Lung (tissue), 12 donors: ENCODE results near the gene FHL2. TPM values are rescaled to one million over a fixed set of nuclear protein-coding genes. Genes with fewer than 3 reads are reported as not detected.

Source experiments
- ATAC-seq: fragments of 200-7000 bp; cut with Tn5 transposase; one replicate; pipeline ENCODE4 v1.9.1; 2020; ENCODE audit warnings: moderate number of reproducible peaks; ENCODE audit not compliant: insufficient read depth, low FRiP score
- DNase-seq, 3 donors: peaks; one replicate each; pipeline ENCODE4 v3.0.0-alpha.2; 2013 to 2017
- H3K27ac ChIP-seq, 2 donors: one replicate each; pipeline ENCODE4 v1.5.1; 2013; ENCODE audit warnings: mild to moderate bottlenecking in 2 of 2, moderate library complexity in 2 of 2, control low read depth in 1 of 2, inconsistent platforms in 1 of 2, low read depth in 1 of 2, low read length in 1 of 2
- H3K27me3 ChIP-seq, 3 donors: one replicate each; pipeline ENCODE4 v1.5.1; 2013; ENCODE audit warnings: low read length in 2 of 3; ENCODE audit not compliant: control insufficient read depth in 3 of 3, insufficient read depth in 3 of 3
- H3K36me3 ChIP-seq, 4 donors: one replicate each; pipeline ENCODE4 v1.5.1; 2013; ENCODE audit warnings: low read length in 4 of 4, mild to moderate bottlenecking in 1 of 4, moderate library complexity in 1 of 4; ENCODE audit not compliant: control insufficient read depth in 4 of 4, insufficient read depth in 4 of 4
- H3K4me1 ChIP-seq, 5 donors: one replicate each; pipeline ENCODE4 v1.5.1; 2013; ENCODE audit warnings: low read length in 5 of 5, mild to moderate bottlenecking in 2 of 5, moderate library complexity in 1 of 5; ENCODE audit not compliant: control insufficient read depth in 5 of 5, insufficient read depth in 5 of 5
- H3K4me3 ChIP-seq: one replicate; pipeline ENCODE4 v1.5.1; 2013; ENCODE audit warnings: mild to moderate bottlenecking, control low read depth, moderate library complexity
- H3K9ac ChIP-seq, 2 donors: one replicate each; pipeline ENCODE4 v1.5.1; 2013; ENCODE audit warnings: low read length in 2 of 2, control low read depth in 1 of 2; ENCODE audit not compliant: insufficient read depth in 1 of 2
- H3K9me3 ChIP-seq, 4 donors: one replicate each; pipeline ENCODE4 v1.5.1; 2013; ENCODE audit warnings: low read length in 3 of 4, mild to moderate bottlenecking in 1 of 4, moderate library complexity in 1 of 4; ENCODE audit not compliant: control insufficient read depth in 4 of 4, insufficient read depth in 3 of 4
- WGBS, 2 donors: extraction: QIAGEN DNeasy Blood & Tissue Kit; methylation state at CpG; one replicate each; pipeline ENCODE4 v1.1.7; 2013; 5-methylcytosine and 5-hydroxymethylcytosine counted together
- polyA plus RNA-seq, 2 donors: library from polyadenylated mRNA; stranded (reverse); fragments of 200-250 nt; gene quantifications; one replicate each; pipeline ENCODE4 v1.2.1, GENCODE V29; 2013
- total RNA-seq, 2 donors: library from RNA; depleted of rRNA in 1 of 2; stranded (reverse); fragments of >200 nt in 1 of 2; gene quantifications; one replicate each; pipeline ENCODE4 v1.2.1, GENCODE V29; 2014 to 2021
- TF ChIP-seq, protein P1 (sequence below): IDR thresholded peaks from 2 replicates; pipeline ENCODE4 v1.5.1; 2012; ENCODE audit warnings: mild to moderate bottlenecking; ENCODE audit errors: control extremely low read depth, extremely low read depth
- donor health status: control.
- donor health status: control.
- donor health status: Bipolar disorder and iron deficiency.
- donor health status: healthy.
- donor health status: DM: yes; HTN: yes; CAD: no.

Gene FHL2
- total and polyA plus RNA-seq, 4 donors, result 6.6 to 12.8 (median 8.7) TPM

- no peaks in the 10 kb centered on the region for H3K9me3 ChIP-seq
- no peak overlapping the region for H3K4me3 ChIP-seq
- H3K9ac ChIP-seq, result no peak overlapping the region
- H3K27ac ChIP-seq, result peak overlapping the region in 1 of 2 donors; percentile 90
- DNase-seq (no peak), ATAC-seq (peak; percentile 60)
- 58 to 81% methylated on average over 6 of the region's 6 CpGs for WGBS, 2 donors
- TF ChIP-seq, protein P1, sequence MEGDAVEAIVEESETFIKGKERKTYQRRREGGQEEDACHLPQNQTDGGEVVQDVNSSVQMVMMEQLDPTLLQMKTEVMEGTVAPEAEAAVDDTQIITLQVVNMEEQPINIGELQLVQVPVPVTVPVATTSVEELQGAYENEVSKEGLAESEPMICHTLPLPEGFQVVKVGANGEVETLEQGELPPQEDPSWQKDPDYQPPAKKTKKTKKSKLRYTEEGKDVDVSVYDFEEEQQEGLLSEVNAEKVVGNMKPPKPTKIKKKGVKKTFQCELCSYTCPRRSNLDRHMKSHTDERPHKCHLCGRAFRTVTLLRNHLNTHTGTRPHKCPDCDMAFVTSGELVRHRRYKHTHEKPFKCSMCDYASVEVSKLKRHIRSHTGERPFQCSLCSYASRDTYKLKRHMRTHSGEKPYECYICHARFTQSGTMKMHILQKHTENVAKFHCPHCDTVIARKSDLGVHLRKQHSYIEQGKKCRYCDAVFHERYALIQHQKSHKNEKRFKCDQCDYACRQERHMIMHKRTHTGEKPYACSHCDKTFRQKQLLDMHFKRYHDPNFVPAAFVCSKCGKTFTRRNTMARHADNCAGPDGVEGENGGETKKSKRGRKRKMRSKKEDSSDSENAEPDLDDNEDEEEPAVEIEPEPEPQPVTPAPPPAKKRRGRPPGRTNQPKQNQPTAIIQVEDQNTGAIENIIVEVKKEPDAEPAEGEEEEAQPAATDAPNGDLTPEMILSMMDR, result no peak
- peaks cover 0 to 4% (median 0%) of the 10 kb centered on the region in 5 donors for H3K4me1 ChIP-seq
- no peaks in the 10 kb centered on the region for H3K36me3 ChIP-seq
- peaks cover 0 to 5% (median 4%) of the 10 kb centered on the region in 3 donors for H3K27me3 ChIP-seq
Measured at GRCh38 chr2:105409717-105410116, 10.9 kb upstream of the FHL2 start.

DNA sequence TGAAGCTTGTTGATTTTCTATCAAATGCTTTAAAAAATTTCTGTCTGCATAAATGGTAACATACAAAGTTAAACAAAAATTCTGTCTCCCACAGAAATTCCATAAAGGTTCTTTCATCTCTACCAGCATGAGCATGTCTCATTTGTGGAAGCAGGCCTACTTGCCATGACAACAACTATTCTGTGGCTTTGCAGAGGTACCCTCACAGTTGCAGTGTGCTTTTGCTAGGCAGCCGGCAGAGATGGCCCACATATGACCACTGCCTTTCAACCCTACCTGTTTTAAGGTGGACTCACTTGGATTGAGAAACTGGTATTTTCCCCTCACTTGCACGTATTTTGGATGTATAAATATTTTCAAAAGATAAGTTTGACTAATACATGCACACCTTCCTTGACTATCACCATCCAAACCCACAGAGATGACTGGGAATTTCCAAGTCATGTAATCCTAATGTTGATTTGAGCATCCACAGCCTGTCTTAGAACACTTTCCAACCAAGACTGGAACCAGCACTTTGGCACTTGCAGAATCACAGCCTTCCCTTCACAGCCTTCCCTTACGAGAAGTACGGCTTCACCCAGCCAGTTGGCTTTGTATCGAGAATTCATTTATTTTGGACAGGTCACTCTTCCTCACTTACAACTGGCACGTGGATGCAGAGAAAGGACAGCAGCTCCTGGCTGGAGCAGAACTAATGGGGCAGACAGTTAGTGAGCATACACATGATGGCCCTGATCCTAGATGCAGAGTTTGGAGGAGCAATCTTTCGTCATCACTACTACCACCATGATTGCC, 9.3 kb upstream of the FHL2 start:
- 90 to 96% methylated on average over 7 of the region's 7 CpGs for WGBS, 2 donors
- Histone ChIP-seq H3K4me3 (no peak overlapping the region), H3K27ac (peak overlapping the region in 1 of 2 donors; percentile 90), H3K27me3 (peaks cover 0 to 9% (median 0%) of the 10 kb centered on the region in 3 donors), H3K9ac (no peak overlapping the region), H3K4me1 (peaks cover 0 to 4% (median 0%) of the 10 kb centered on the region in 5 donors), H3K9me3 (no peaks in the 10 kb centered on the region), H3K36me3 (no peaks in the 10 kb centered on the region)
- no peak for DNase-seq
- TF ChIP-seq, protein P1, result no peak
- no peak for ATAC-seq

- WGBS, 2 donors, result 80 to 89% methylated on average over 5 of the region's 5 CpGs
- H3K27ac ChIP-seq, result peak overlapping the region in 1 of 2 donors; percentile 92
- no peaks in the 10 kb centered on the region for H3K9me3 ChIP-seq
- H3K4me3 ChIP-seq, result no peak overlapping the region
- peaks cover 0 to 4% (median 0%) of the 10 kb centered on the region in 3 donors for H3K27me3 ChIP-seq
- H3K4me1 ChIP-seq, result peaks cover 0 to 4% (median 0%) of the 10 kb centered on the region in 5 donors
- ATAC-seq (no peak), DNase-seq (no peak)
- H3K9ac ChIP-seq, result no peak overlapping the region
- no peaks in the 10 kb centered on the region for H3K36me3 ChIP-seq
- TF ChIP-seq, protein P1, result no peak
Measured at GRCh38 chr2:105406221-105406620, 7.4 kb upstream of the FHL2 start.
